Neuronal stem cell (in vitro differentiated cells): Measurements from ENCODE around the gene GRN.

ENCODE experiments used
- DNase-seq: peaks from one replicate; pipeline ENCODE4 v3.0.0-alpha.2; 2013; ENCODE audit warnings: low spot score
- H2AFZ ChIP-seq: one replicate; pipeline ENCODE4 v1.6.1; 2013; ENCODE audit warnings: mild to moderate bottlenecking, low read length, inconsistent platforms
- H2AK5ac ChIP-seq: 2 replicates; pipeline ENCODE4 v1.6.1; 2013; ENCODE audit warnings: low read depth, mild to moderate bottlenecking, inconsistent platforms, low read length, moderate library complexity, mixed read lengths
- H2BK120ac ChIP-seq: 2 replicates; pipeline ENCODE4 v1.6.1; 2013; ENCODE audit warnings: low read depth, mild to moderate bottlenecking, inconsistent platforms, low read length, moderate library complexity, mixed read lengths
- H2BK12ac ChIP-seq: one replicate; pipeline ENCODE4 v1.6.1; 2013; ENCODE audit warnings: low read length, inconsistent platforms
- H2BK15ac ChIP-seq: 2 replicates; pipeline ENCODE4 v1.6.1; 2013; ENCODE audit warnings: mild to moderate bottlenecking, low read length, inconsistent platforms, mixed read lengths
- H2BK5ac ChIP-seq: one replicate; pipeline ENCODE4 v1.6.1; 2013; ENCODE audit warnings: inconsistent platforms, mild to moderate bottlenecking, low read length, moderate library complexity
- H3K14ac ChIP-seq: one replicate; pipeline ENCODE4 v1.6.1; 2013; ENCODE audit warnings: low read length, inconsistent platforms
- H3K18ac ChIP-seq: 2 replicates; pipeline ENCODE4 v1.6.1; 2013; ENCODE audit warnings: low read length, inconsistent platforms
- H3K23ac ChIP-seq: 2 replicates; pipeline ENCODE4 v1.6.1; 2013; ENCODE audit warnings: low read depth, mild to moderate bottlenecking, mixed read lengths, low read length, inconsistent platforms; ENCODE audit not compliant: poor library complexity
- H3K27ac ChIP-seq: replicated peaks from 3 replicates; pipeline ENCODE4 v1.5.1; 2013; ENCODE audit warnings: low read length, inconsistent platforms
- H3K27me3 ChIP-seq, 3 experiments: 2 replicates each; pipeline ENCODE4 v1.6.1; 2013; ENCODE audit warnings: low read length in 3 of 3, mild to moderate bottlenecking in 2 of 3, inconsistent platforms in 1 of 3, low read depth in 1 of 3, mixed read lengths in 1 of 3, moderate library complexity in 1 of 3; ENCODE audit not compliant: control insufficient read depth in 3 of 3, insufficient read depth in 3 of 3
- H3K36me3 ChIP-seq, 2 donors: replicated peaks in 1 of 2; 2 replicates each; pipeline ENCODE4 v1.6.1; 2013; ENCODE audit warnings: low read length in 2 of 2; ENCODE audit not compliant: control insufficient read depth in 2 of 2, insufficient read depth in 2 of 2
- H3K4ac ChIP-seq: 2 replicates; pipeline ENCODE4 v1.6.1; 2013; ENCODE audit warnings: inconsistent platforms, mild to moderate bottlenecking, low read length, moderate library complexity
- H3K4me1 ChIP-seq, 2 donors: 1 replicate in 1 of 2; 2 replicates in 1 of 2; pipeline ENCODE4 v1.6.1; 2013; ENCODE audit warnings: low read length in 2 of 2, low read depth in 1 of 2; ENCODE audit not compliant: control insufficient read depth in 2 of 2, insufficient read depth in 1 of 2
- H3K4me2 ChIP-seq: one replicate; pipeline ENCODE4 v1.6.1; 2013; ENCODE audit warnings: mild to moderate bottlenecking, low read length, inconsistent platforms; ENCODE audit not compliant: insufficient read depth, poor library complexity, severe bottlenecking
- H3K4me3 ChIP-seq, 2 donors: 2 replicates each; pipeline ENCODE4 v1.5.1; 2013; ENCODE audit warnings: low read length in 2 of 2, mild to moderate bottlenecking in 2 of 2, inconsistent platforms in 1 of 2, moderate library complexity in 1 of 2
- H3K79me1 ChIP-seq: one replicate; pipeline ENCODE4 v1.6.1; 2013; ENCODE audit warnings: low read depth, mild to moderate bottlenecking, inconsistent platforms, low read length, moderate library complexity
- H3K9ac ChIP-seq: one replicate; pipeline ENCODE4 v1.6.1; 2013; ENCODE audit warnings: mild to moderate bottlenecking, low read depth, low read length, inconsistent platforms; ENCODE audit not compliant: poor library complexity
- H3K9me3 ChIP-seq, 2 donors: replicated peaks in 1 of 2; 2 replicates each; pipeline versions ENCODE3 to v1.6.1; 2013; ENCODE audit warnings: low read length in 2 of 2, mild to moderate bottlenecking in 2 of 2, inconsistent platforms in 1 of 2, low read depth in 1 of 2, mixed read lengths in 1 of 2, moderate library complexity in 1 of 2; ENCODE audit not compliant: control insufficient read depth in 2 of 2, insufficient read depth in 1 of 2
- H4K8ac ChIP-seq: one replicate; pipeline ENCODE4 v1.6.1; 2013; ENCODE audit warnings: low read depth, mild to moderate bottlenecking, inconsistent platforms, low read length, moderate library complexity
- H4K91ac ChIP-seq: one replicate; pipeline ENCODE4 v1.6.1; 2013; ENCODE audit warnings: low read length, low read depth, mild to moderate bottlenecking, inconsistent platforms; ENCODE audit not compliant: poor library complexity
- WGBS, 2 donors: extraction: QIAGEN DNeasy Blood & Tissue Kit; methylation state at CpG; one replicate each; pipeline ENCODE4 v1.1.7; 2013; ENCODE audit warnings: missing lambda C conversion rate in 2 of 2, mixed read lengths in 1 of 2; ENCODE audit not compliant: insufficient read length in 2 of 2, insufficient replicate concordance in 1 of 2; ENCODE audit errors: extremely low coverage in 2 of 2; 5-methylcytosine and 5-hydroxymethylcytosine counted together

The GRN gene

DNA sequence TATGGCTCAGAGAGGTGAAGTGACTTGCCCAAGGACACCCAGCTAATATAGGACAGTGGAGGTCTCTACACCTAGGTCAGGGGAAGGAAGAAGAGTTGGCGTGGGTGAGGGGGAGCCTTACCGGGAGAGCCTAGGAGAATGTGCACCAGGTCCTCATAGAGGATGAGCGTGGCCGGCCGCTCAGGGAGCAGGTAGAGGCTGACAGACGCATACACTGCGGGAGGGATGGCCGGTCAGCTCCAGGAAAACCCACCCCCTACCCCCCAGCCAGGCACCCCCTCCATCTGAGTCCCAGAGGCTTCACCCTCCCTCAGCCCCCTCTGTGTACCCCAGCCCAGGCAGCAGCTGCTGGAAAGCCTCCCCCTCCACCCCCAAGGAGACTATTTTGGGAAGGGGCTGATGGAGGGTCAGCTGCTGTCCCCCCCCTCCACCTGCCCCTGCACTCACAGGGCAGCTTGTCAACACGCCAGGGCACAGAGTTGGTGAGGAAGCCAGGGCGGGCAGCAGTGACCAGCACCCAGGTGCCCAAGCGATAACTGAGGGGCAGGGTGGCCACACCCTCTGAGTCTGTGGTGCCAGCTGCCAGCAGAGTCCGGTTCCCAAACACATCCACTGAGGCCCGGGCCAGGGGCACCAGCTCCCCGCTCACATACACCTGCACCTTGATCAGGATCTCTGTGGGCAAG lies 14.5 kb downstream of the GRN start:
- Histone ChIP-seq H2AK5ac (peak overlapping the region; percentile 6), H2AFZ (no peak overlapping the region), H3K23ac (no peak overlapping the region), H2BK12ac (no peak overlapping the region), H4K8ac (no peak overlapping the region), H3K4me2 (no peak overlapping the region), H2BK15ac (no peak overlapping the region), H3K14ac (no peak overlapping the region), H3K4me1 (peaks cover 23% of the 10 kb centered on the region in 2 donors), H3K18ac (no peak overlapping the region), H2BK120ac (no peak overlapping the region), H3K27me3 (peaks cover 0 to 5% (median 0%) of the 10 kb centered on the region in 3 experiments), H3K4ac (no peak overlapping the region), H3K36me3 (peaks cover 11 to 48% of the 10 kb centered on the region in 2 donors), H3K27ac (no peak overlapping the region), H2BK5ac (no peak overlapping the region), H3K9me3 (no peaks in the 10 kb centered on the region), H3K9ac (no peak overlapping the region), H3K79me1 (peaks cover 21% of the 10 kb centered on the region), H4K91ac (peak overlapping the region; percentile 5), H3K4me3 (no peak overlapping the region)
- no CpG with 5 or more reads among the region's 14 CpGs for WGBS, 2 donors
- DNase-seq, result no peak

GRCh38 chr17:44360144-44360533 lies 15.0 kb downstream of the GRN start:
- no CpG with 5 or more reads among the region's 6 CpGs for WGBS, 2 donors
- Histone ChIP-seq H3K14ac (no peak overlapping the region), H3K27me3 (peaks cover 0 to 9% (median 0%) of the 10 kb centered on the region in 3 experiments), H3K9ac (no peak overlapping the region), H3K79me1 (peaks cover 21% of the 10 kb centered on the region), H4K91ac (no peak overlapping the region), H2BK5ac (no peak overlapping the region), H3K18ac (no peak overlapping the region), H3K36me3 (peaks cover 11 to 45% of the 10 kb centered on the region in 2 donors), H3K27ac (no peak overlapping the region), H2BK120ac (no peak overlapping the region), H2BK12ac (no peak overlapping the region), H2AK5ac (peak overlapping the region; percentile 6), H2AFZ (no peak overlapping the region), H3K9me3 (no peaks in the 10 kb centered on the region), H3K4me2 (no peak overlapping the region), H3K4me3 (no peak overlapping the region), H3K23ac (no peak overlapping the region), H4K8ac (no peak overlapping the region), H2BK15ac (no peak overlapping the region), H3K4ac (no peak overlapping the region), H3K4me1 (peaks cover 23% of the 10 kb centered on the region in 2 donors)
- DNase-seq, result no peak

- peak overlapping the region; percentile 87 for H3K18ac ChIP-seq
- H3K4me3 ChIP-seq, result no peak overlapping the region
- peak overlapping the region; percentile 75 for H3K23ac ChIP-seq
- peak overlapping the region; percentile 84 for H2BK5ac ChIP-seq
- peak overlapping the region; percentile 66 for H3K27ac ChIP-seq
- peaks cover 23% of the 10 kb centered on the region in 2 donors for H3K4me1 ChIP-seq
- WGBS, 2 donors, result no CpG with 5 or more reads among the region's 5 CpGs
- no peak overlapping the region for H4K91ac ChIP-seq
- H3K9ac ChIP-seq, result peak overlapping the region; percentile 85
- no peak overlapping the region for H2BK15ac ChIP-seq
- H2BK12ac ChIP-seq, result no peak overlapping the region
- no peak overlapping the region for H2AFZ ChIP-seq
- H2BK120ac ChIP-seq, result peak overlapping the region; percentile 82
- DNase-seq, result peak; percentile 52
- peak overlapping the region; percentile 85 for H2AK5ac ChIP-seq
- H3K14ac ChIP-seq, result peak overlapping the region; percentile 33
- peak overlapping the region; percentile 52 for H3K4me2 ChIP-seq
- H3K9me3 ChIP-seq, result no peaks in the 10 kb centered on the region
- peaks cover 21% of the 10 kb centered on the region for H3K79me1 ChIP-seq
- H3K27me3 ChIP-seq, result peaks cover 0 to 13% (median 0%) of the 10 kb centered on the region in 3 experiments
- peaks cover 7 to 38% of the 10 kb centered on the region in 2 donors for H3K36me3 ChIP-seq
- no peak overlapping the region for H4K8ac ChIP-seq
- no peak overlapping the region for H3K4ac ChIP-seq
Observed at GRCh38 chr17:44360826-44361225, 15.7 kb downstream of the GRN start.
